K562 (cell line): ENCODE results near the gene DAPK2. TPM values are rescaled to one million over a fixed set of nuclear protein-coding genes. Genes with fewer than 3 reads are reported as not detected.

Source experiments
- ATAC-seq: fragments of 200-7000 bp; cut with Tn5 transposase; 3 replicates; pipeline ENCODE4 v1.9.1; 2020; ENCODE audit warnings: moderate library complexity
- BruUV-seq: library from RNA; stranded (reverse); fragments of 400-500 nt; replicated peaks from 2 replicates; lab custom pipeline; 2021; lab: Mats Ljungman, UMichigan
- CTCF ChIA-PET: fragments of 300-600 bp; formaldehyde crosslinking; extraction: SDS; loops from one replicate; lab custom pipeline; 2021; ENCODE audit warnings: low intra/inter-chr PET ratio; lab: Yijun Ruan, JAX
- POLR2A ChIA-PET: fragments of 300-600, 350-650 bp; sonication (Branson Sonifier 250); formaldehyde crosslinking; extraction: SDS; loops from one replicate; lab custom pipeline; 2021; ENCODE audit warnings: antibody characterized with exemption, inconsistent platforms; lab: Yijun Ruan, JAX
- DNase-seq, 4 experiments: peaks; one replicate each; pipeline versions ENCODE4 v3.0.0 to v3.0.0-alpha.2; 2011 to 2018; ENCODE audit warnings: low spot score in 3 of 4, mixed read lengths in 3 of 4; ENCODE audit errors: extremely low read depth in 1 of 4
- FAIRE-seq: peaks from 2 replicates; lab custom pipeline; 2011; peaks lifted over from hg19 to GRCh38; lab: Jason Lieb, UNC
- H2AFZ ChIP-seq: 2 replicates; pipeline ENCODE4 v1.6.0; 2011; ENCODE audit warnings: low read depth, low read length, control low read depth, inconsistent platforms
- H3K27ac ChIP-seq: fragments of 200-600 bp; 3 replicates; pipeline ENCODE4 v1.8.0; 2011; ENCODE audit warnings: low read depth, mild to moderate bottlenecking, control low read depth, inconsistent platforms, low read length, moderate library complexity, mixed read lengths; ENCODE audit errors: extremely low read depth
- H3K27me3 ChIP-seq, 2 experiments: fragments of 300-600 bp in 1 of 2; 2 replicates in 1 of 2; 3 replicates in 1 of 2; pipeline versions ENCODE4 v1.6.0 to v1.8.0; 2011; ENCODE audit warnings: inconsistent platforms in 2 of 2, low read length in 2 of 2, mild to moderate bottlenecking in 1 of 2, mixed read lengths in 1 of 2, moderate library complexity in 1 of 2; ENCODE audit not compliant: control insufficient read depth in 2 of 2, insufficient read depth in 2 of 2
- H3K36me3 ChIP-seq: fragments of 300-600 bp; 3 replicates; pipeline ENCODE4 v1.8.0; 2011; ENCODE audit warnings: mild to moderate bottlenecking, low read length, inconsistent platforms; ENCODE audit not compliant: control insufficient read depth, insufficient read depth
- H3K4me1 ChIP-seq, 2 experiments: fragments of 200-600 bp in 1 of 2; replicated peaks in 1 of 2; 2 replicates in 1 of 2; 3 replicates in 1 of 2; pipeline versions ENCODE4 v1.5.1 to v1.8.0; 2011; ENCODE audit warnings: inconsistent platforms in 2 of 2, low read length in 2 of 2, mild to moderate bottlenecking in 1 of 2, mixed read lengths in 1 of 2, moderate library complexity in 1 of 2; ENCODE audit not compliant: control insufficient read depth in 2 of 2, insufficient read depth in 2 of 2
- H3K4me2 ChIP-seq: 2 replicates; pipeline ENCODE4 v1.6.1; 2011; ENCODE audit warnings: low read length, control low read depth, inconsistent platforms, mixed read lengths; ENCODE audit not compliant: insufficient read depth
- H3K4me3 ChIP-seq: fragments of 200-600 bp; sonication (generic), shearing (Covaris generic); 2 replicates; pipeline ENCODE4 v1.5.1; 2016; ENCODE audit warnings: control low read depth, inconsistent platforms
- H3K79me2 ChIP-seq: fragments of 200-600 bp; 3 replicates; pipeline ENCODE4 v1.8.0; 2011; ENCODE audit warnings: low read length, inconsistent platforms; ENCODE audit not compliant: control insufficient read depth, insufficient read depth
- H3K9ac ChIP-seq, 2 experiments: 2 replicates each; pipeline versions ENCODE4 v1.6.0 to v1.6.1; 2011; ENCODE audit warnings: low read depth in 2 of 2, low read length in 2 of 2, control low read depth in 1 of 2, inconsistent platforms in 1 of 2, mild to moderate bottlenecking in 1 of 2, mixed read lengths in 1 of 2; ENCODE audit not compliant: insufficient read depth in 1 of 2
- H3K9me1 ChIP-seq: one replicate; pipeline ENCODE4 v1.6.0; 2011; ENCODE audit warnings: inconsistent platforms, mild to moderate bottlenecking, low read length, moderate library complexity; ENCODE audit not compliant: control insufficient read depth, insufficient read depth
- H3K9me3 ChIP-seq: replicated peaks from 2 replicates; pipeline ENCODE4 v1.5.1; 2011; ENCODE audit warnings: low read depth, low read length, inconsistent platforms; ENCODE audit not compliant: control insufficient read depth, insufficient read depth
- H4K20me1 ChIP-seq: replicated peaks from 2 replicates; pipeline ENCODE4 v1.6.1; 2011; ENCODE audit warnings: low read length, inconsistent platforms, mixed read lengths; ENCODE audit not compliant: control insufficient read depth, insufficient read depth
- ADNP ChIP-seq: fragments of 200-800 bp; sonication (Bioruptor generic); IDR thresholded peaks from 2 replicates; pipeline ENCODE4 v1.6.1; 2016; ENCODE audit warnings: missing genetic modification characterization, missing compliant biosample characterization
- BCOR ChIP-seq: fragments of 450-650 bp; IDR thresholded peaks from 2 replicates; pipeline ENCODE4 v1.6.1; 2016
- CBX3 ChIP-seq, 2 experiments: IDR thresholded peaks; 1 replicate in 1 of 2; 2 replicates in 1 of 2; pipeline ENCODE4 v1.6.1; 2012; ENCODE audit warnings: inconsistent platforms in 2 of 2, low read length in 2 of 2, borderline replicate concordance in 1 of 2, control low read depth in 1 of 2
- DACH1 ChIP-seq: fragments of 450-650 bp; IDR thresholded peaks from 2 replicates; pipeline ENCODE4 v1.6.1; 2018; ENCODE audit not compliant: partially characterized antibody
- DNMT1 ChIP-seq: fragments of 450-650 bp; IDR thresholded peaks from 2 replicates; pipeline ENCODE4 v1.6.1; 2016; ENCODE audit warnings: antibody characterized with exemption, mild to moderate bottlenecking
- NKRF ChIP-seq: fragments of 450-650 bp; IDR thresholded peaks from 2 replicates; pipeline ENCODE4 v1.6.1; 2016; ENCODE audit warnings: borderline replicate concordance
- RBM25 ChIP-seq: fragments of 200-400 bp; formaldehyde crosslinking; IDR thresholded peaks from 2 replicates; pipeline ENCODE4 v1.6.1; 2018; ENCODE audit warnings: low read length, low read depth, moderate library complexity; ENCODE audit not compliant: severe bottlenecking
- ZFP91 ChIP-seq: sonication (generic); formaldehyde crosslinking; IDR thresholded peaks from 2 replicates; pipeline ENCODE4 v1.8.0; 2022; ENCODE audit warnings: mild to moderate bottlenecking, missing genetic modification reagents
- WGBS: fragments of 100-300 bp; shearing (Covaris generic); methylation state at CpG from one replicate; pipeline ENCODE4 v1.1.6; 2016; ENCODE audit warnings: low coverage, mixed read lengths; ENCODE audit not compliant: insufficient coverage; ENCODE audit errors: missing lambda C conversion rate; 5-methylcytosine and 5-hydroxymethylcytosine counted together
- in situ Hi-C: fragments of 300-500 bp; cut with MboI; formaldehyde crosslinking; loops from 4 replicates; pipeline ENCODE4 v1.15.0; 2018; ENCODE audit warnings: inconsistent platforms, mixed read lengths
- intact Hi-C: fragments of 100-400 bp; cut with micrococcal nuclease; formaldehyde crosslinking; loops from 2 replicates; pipeline ENCODE4 v1.14.2; 2022
- polyA plus RNA-seq, 8 experiments: library from polyadenylated mRNA; depleted of rRNA in 4 of 8; stranded (reverse) in 5 of 8; unstranded in 3 of 8; fragments of >200 nt; fragmentation: Nextera tagmentation in 2 of 8; fragmentation: Illumina TruSeq in 1 of 8; extraction: Ambion mirVana in 2 of 8; extraction: Trizol in 1 of 8; gene quantifications; 2 replicates each; pipeline versions ENCODE4 v1.2.1 to v1.2.3, GENCODE V29; 2011 to 2014; ENCODE audit warnings: inconsistent platforms in 1 of 8, missing spikeins in 1 of 8
- total RNA-seq, 7 experiments: library from RNA; depleted of rRNA in 6 of 7; stranded (reverse); fragments of >200 nt in 6 of 7; fragmentation: Illumina TruSeq in 2 of 7; extraction: Trizol in 2 of 7; gene quantifications; 2 replicates each; pipeline versions ENCODE4 v1.2.1 to v1.2.3, GENCODE V29; 2011 to 2021; ENCODE audit warnings: low replicate concordance in 1 of 7

The DAPK2 gene
- total and polyA plus RNA-seq, 9 of the 15 experiments (the other 6 are each of a cell fraction or from before 2014, with no cell fraction given), result 0.14 to 5.2 (median 2.2) TPM

GRCh38 chr15:63890617-63891016 lies 155.7 kb downstream of the DAPK2 start:
- Histone ChIP-seq H3K9me1 (no peaks in the 10 kb centered on the region), H4K20me1 (no peaks in the 10 kb centered on the region; the same call in 1 of the 2 replicates), H3K36me3 (peaks cover 5% of the 10 kb centered on the region; the same call in 1 of the 3 replicates), H3K9ac (no peak overlapping the region), H3K27ac (no peak overlapping the region), H3K9me3 (no peaks in the 10 kb centered on the region), H2AFZ (peak overlapping the region; percentile 82; the same call in 1 of the 2 replicates), H3K4me2 (no peak overlapping the region), H3K27me3 (no peaks in the 10 kb centered on the region), H3K4me3 (no peak overlapping the region), H3K79me2 (peaks cover 23% of the 10 kb centered on the region), H3K4me1 (peaks cover 45 to 53% of the 10 kb centered on the region in 2 experiments)
- 68% methylated on average over 6 of the region's 6 CpGs for WGBS
- FAIRE-seq (no peak), ATAC-seq (no peak), DNase-seq (no peak)
- POLR2A ChIA-PET, result no interaction called here
- BruUV-seq, result no TSS peak
- CTCF ChIA-PET, result interaction anchor here (1.2 to 2.7 kb wide), 3 partner anchors 64 to 138 kb away, joined by 3 to 13 read pairs (median 12); no protein-coding TSS in a partner anchor
- in situ Hi-C loops, result no loop called here
- TF ChIP-seq CBX3 (IDR thresholded peaks at IDR 0.05; ENCODE audit: borderline replicate concordance in 1 of 2, low read length in 2 of 2), result 0 out of 3 replicates have a peak, but pooled peaks of 1 of the 2 experiments have one; percentile 35
- TF ChIP-seq BCOR, result peak; percentile 76
- TF ChIP-seq ZFP91, result no peak
- TF ChIP-seq RBM25, result peak; percentile 6
- 0 out of 2 replicates have a peak, but pooled peaks have one; percentile 30 for TF ChIP-seq NKRF
- TF ChIP-seq DNMT1, result peak; percentile 67; the same call in 1 of the 2 replicates
- TF ChIP-seq DACH1, result no peak
- peak; percentile 77; the same call in 1 of the 2 replicates for TF ChIP-seq ADNP
- intact Hi-C loops, result loop anchor here (1.0 to 5.0 kb wide), 5 partner anchors 64 to 280 kb away; no protein-coding TSS in a partner anchor
